ENCODE data around the gene PROSER3. TPM values are rescaled to one million over a fixed set of nuclear protein-coding genes. Genes with fewer than 3 reads are reported as not detected.

Gene PROSER3
- polyA plus RNA-seq, 4 donors: 1.8 to 15.0 (median 6.2) TPM

- FAIRE-seq: no peak
- no peaks in the 10 kb centered on the region for H3K27me3 ChIP-seq (ENCODE audit: control insufficient read depth in 3 of 3, insufficient read depth in 3 of 3, low read length in 3 of 3)
- no peak overlapping the region for H3K4me3 ChIP-seq (ENCODE audit: low read depth in 1 of 3, low read length in 3 of 3)
- H3K9me3 ChIP-seq (ENCODE audit: control insufficient read depth in 2 of 2, insufficient read depth in 1 of 2, low read depth in 1 of 2, low read length in 1 of 2): no peaks in the 10 kb centered on the region
- H3K27ac ChIP-seq (ENCODE audit: low read depth in 1 of 3, low read length in 2 of 3): no peak overlapping the region
- peaks cover 0 to 2% (median 0%) of the 10 kb centered on the region in 3 donors for H3K4me1 ChIP-seq (ENCODE audit: control insufficient read depth in 3 of 3, insufficient read depth in 2 of 3, low read depth in 1 of 3, low read length in 2 of 3)
- H3K36me3 ChIP-seq (ENCODE audit: control insufficient read depth in 3 of 3, insufficient read depth in 2 of 3, low read depth in 1 of 3, low read length in 3 of 3): peaks cover 45 to 96% (median 46%) of the 10 kb centered on the region in 3 donors
- no peak for DNase-seq
- 97 to 98% (median 98%) methylated on average over 11 to 12 of the region's 12 CpGs for WGBS, 3 donors
Observed at GRCh38 chr19:35724560-35724959, 33.4 kb upstream of the PROSER3 start.

GRCh38 chr19:35725216-35725861 lies 32.6 kb upstream of the PROSER3 start:
- FAIRE-seq (no peak), DNase-seq (no peak)
- H3K36me3 ChIP-seq (ENCODE audit: control insufficient read depth in 3 of 3, insufficient read depth in 2 of 3, low read depth in 1 of 3, low read length in 3 of 3): peaks cover 50 to 97% (median 54%) of the 10 kb centered on the region in 3 donors
- H3K27ac ChIP-seq (ENCODE audit: low read depth in 1 of 3, low read length in 2 of 3): no peak overlapping the region
- no peaks in the 10 kb centered on the region for H3K9me3 ChIP-seq (ENCODE audit: control insufficient read depth in 2 of 2, insufficient read depth in 1 of 2, low read depth in 1 of 2, low read length in 1 of 2)
- no peaks in the 10 kb centered on the region for H3K4me1 ChIP-seq (ENCODE audit: control insufficient read depth in 3 of 3, insufficient read depth in 2 of 3, low read depth in 1 of 3, low read length in 2 of 3)
- 95 to 98% (median 95%) methylated on average over 22 to 23 of the region's 23 CpGs for WGBS, 3 donors
- H3K4me3 ChIP-seq (ENCODE audit: low read depth in 1 of 3, low read length in 3 of 3): no peak overlapping the region
- no peaks in the 10 kb centered on the region for H3K27me3 ChIP-seq (ENCODE audit: control insufficient read depth in 3 of 3, insufficient read depth in 3 of 3, low read length in 3 of 3)

GRCh38 chr19:35727053-35727955 lies 30.7 kb upstream of the PROSER3 start:
- DNase-seq (no peak), FAIRE-seq (no peak)
- Histone ChIP-seq H3K4me3 (ENCODE audit: low read depth in 1 of 3, low read length in 3 of 3) (no peak overlapping the region), H3K4me1 (ENCODE audit: control insufficient read depth in 3 of 3, insufficient read depth in 2 of 3, low read depth in 1 of 3, low read length in 2 of 3) (no peaks in the 10 kb centered on the region), H3K27me3 (ENCODE audit: control insufficient read depth in 3 of 3, insufficient read depth in 3 of 3, low read length in 3 of 3) (no peaks in the 10 kb centered on the region), H3K27ac (ENCODE audit: low read depth in 1 of 3, low read length in 2 of 3) (no peak overlapping the region), H3K9me3 (ENCODE audit: control insufficient read depth in 2 of 2, insufficient read depth in 1 of 2, low read depth in 1 of 2, low read length in 1 of 2) (no peaks in the 10 kb centered on the region), H3K36me3 (ENCODE audit: control insufficient read depth in 3 of 3, insufficient read depth in 2 of 3, low read depth in 1 of 3, low read length in 3 of 3) (peaks cover 48 to 99% (median 65%) of the 10 kb centered on the region in 3 donors)
- WGBS, 3 donors: 95 to 97% (median 96%) methylated on average over 24 to 25 of the region's 25 CpGs

GRCh38 chr19:35727956-35728706 lies 29.8 kb upstream of the PROSER3 start:
- Histone ChIP-seq H3K27ac (ENCODE audit: low read depth in 1 of 3, low read length in 2 of 3) (no peak overlapping the region), H3K27me3 (ENCODE audit: control insufficient read depth in 3 of 3, insufficient read depth in 3 of 3, low read length in 3 of 3) (no peaks in the 10 kb centered on the region), H3K36me3 (ENCODE audit: control insufficient read depth in 3 of 3, insufficient read depth in 2 of 3, low read depth in 1 of 3, low read length in 3 of 3) (peaks cover 51 to 98% (median 64%) of the 10 kb centered on the region in 3 donors), H3K9me3 (ENCODE audit: control insufficient read depth in 2 of 2, insufficient read depth in 1 of 2, low read depth in 1 of 2, low read length in 1 of 2) (no peaks in the 10 kb centered on the region), H3K4me3 (ENCODE audit: low read depth in 1 of 3, low read length in 3 of 3) (no peak overlapping the region), H3K4me1 (ENCODE audit: control insufficient read depth in 3 of 3, insufficient read depth in 2 of 3, low read depth in 1 of 3, low read length in 2 of 3) (no peaks in the 10 kb centered on the region)
- DNase-seq (no peak), FAIRE-seq (no peak)
- 92 to 93% (median 92%) methylated on average over 19 of the region's 19 CpGs for WGBS, 3 donors

GRCh38 chr19:35729021-35729420 lies 29.0 kb upstream of the PROSER3 start:
- Histone ChIP-seq H3K9me3 (ENCODE audit: control insufficient read depth in 2 of 2, insufficient read depth in 1 of 2, low read depth in 1 of 2, low read length in 1 of 2) (no peaks in the 10 kb centered on the region), H3K27me3 (ENCODE audit: control insufficient read depth in 3 of 3, insufficient read depth in 3 of 3, low read length in 3 of 3) (no peaks in the 10 kb centered on the region), H3K36me3 (ENCODE audit: control insufficient read depth in 3 of 3, insufficient read depth in 2 of 3, low read depth in 1 of 3, low read length in 3 of 3) (peaks cover 46 to 98% (median 68%) of the 10 kb centered on the region in 3 donors), H3K4me3 (ENCODE audit: low read depth in 1 of 3, low read length in 3 of 3) (no peak overlapping the region), H3K4me1 (ENCODE audit: control insufficient read depth in 3 of 3, insufficient read depth in 2 of 3, low read depth in 1 of 3, low read length in 2 of 3) (no peaks in the 10 kb centered on the region), H3K27ac (ENCODE audit: low read depth in 1 of 3, low read length in 2 of 3) (no peak overlapping the region)
- DNase-seq (no peak), FAIRE-seq (no peak)
- WGBS, 3 donors: 90 to 92% (median 91%) methylated on average over 18 of the region's 18 CpGs

GRCh38 chr19:35729763-35730162 lies 28.2 kb upstream of the PROSER3 start:
- 91 to 97% (median 96%) methylated on average over 11 of the region's 11 CpGs for WGBS, 3 donors
- FAIRE-seq: no peak
- H3K9me3 ChIP-seq (ENCODE audit: control insufficient read depth in 2 of 2, insufficient read depth in 1 of 2, low read depth in 1 of 2, low read length in 1 of 2): no peaks in the 10 kb centered on the region

GRCh38 chr19:35730326-35730725 lies 27.6 kb upstream of the PROSER3 start:
- no peak overlapping the region for H3K4me3 ChIP-seq (ENCODE audit: low read depth in 1 of 3, low read length in 3 of 3)
- no peaks in the 10 kb centered on the region for H3K27me3 ChIP-seq (ENCODE audit: control insufficient read depth in 3 of 3, insufficient read depth in 3 of 3, low read length in 3 of 3)
- no peaks in the 10 kb centered on the region for H3K9me3 ChIP-seq (ENCODE audit: control insufficient read depth in 2 of 2, insufficient read depth in 1 of 2, low read depth in 1 of 2, low read length in 1 of 2)
- DNase-seq (no peak), FAIRE-seq (no peak)
- WGBS, 3 donors: 95 to 96% (median 95%) methylated on average over 18 of the region's 18 CpGs
- H3K27ac ChIP-seq (ENCODE audit: low read depth in 1 of 3, low read length in 2 of 3): no peak overlapping the region
- peaks cover 36 to 98% (median 62%) of the 10 kb centered on the region in 3 donors for H3K36me3 ChIP-seq (ENCODE audit: control insufficient read depth in 3 of 3, insufficient read depth in 2 of 3, low read depth in 1 of 3, low read length in 3 of 3)
- H3K4me1 ChIP-seq (ENCODE audit: control insufficient read depth in 3 of 3, insufficient read depth in 2 of 3, low read depth in 1 of 3, low read length in 2 of 3): no peaks in the 10 kb centered on the region

More at GRCh38 chr19:35729763-35730162, 28.2 kb upstream of the PROSER3 start:
- no peak for DNase-seq
- Histone ChIP-seq H3K27ac (ENCODE audit: low read depth in 1 of 3, low read length in 2 of 3) (no peak overlapping the region), H3K27me3 (ENCODE audit: control insufficient read depth in 3 of 3, insufficient read depth in 3 of 3, low read length in 3 of 3) (no peaks in the 10 kb centered on the region), H3K36me3 (ENCODE audit: control insufficient read depth in 3 of 3, insufficient read depth in 2 of 3, low read depth in 1 of 3, low read length in 3 of 3) (peaks cover 42 to 98% (median 67%) of the 10 kb centered on the region in 3 donors), H3K4me3 (ENCODE audit: low read depth in 1 of 3, low read length in 3 of 3) (no peak overlapping the region), H3K4me1 (ENCODE audit: control insufficient read depth in 3 of 3, insufficient read depth in 2 of 3, low read depth in 1 of 3, low read length in 2 of 3) (no peaks in the 10 kb centered on the region)

- DNase-seq: no peak
- 77 to 87% (median 84%) methylated on average over 8 to 9 of the region's 9 CpGs for WGBS, 3 donors
- Histone ChIP-seq H3K4me3 (ENCODE audit: low read depth in 1 of 3, low read length in 3 of 3) (no peak overlapping the region), H3K4me1 (ENCODE audit: control insufficient read depth in 3 of 3, insufficient read depth in 2 of 3, low read depth in 1 of 3, low read length in 2 of 3) (no peaks in the 10 kb centered on the region), H3K27ac (ENCODE audit: low read depth in 1 of 3, low read length in 2 of 3) (no peak overlapping the region), H3K36me3 (ENCODE audit: control insufficient read depth in 3 of 3, insufficient read depth in 2 of 3, low read depth in 1 of 3, low read length in 3 of 3) (peaks cover 31 to 96% (median 57%) of the 10 kb centered on the region in 3 donors), H3K9me3 (ENCODE audit: control insufficient read depth in 2 of 2, insufficient read depth in 1 of 2, low read depth in 1 of 2, low read length in 1 of 2) (no peaks in the 10 kb centered on the region), H3K27me3 (ENCODE audit: control insufficient read depth in 3 of 3, insufficient read depth in 3 of 3, low read length in 3 of 3) (no peaks in the 10 kb centered on the region)
- no peak for FAIRE-seq
Observed at GRCh38 chr19:35731353-35731752, 26.6 kb upstream of the PROSER3 start.
